HEK293 (cell line): Measurements from ENCODE around the gene CLPTM1.

Experiments
- EGR2 ChIP-seq: fragments of 450-650 bp; formaldehyde crosslinking; IDR thresholded peaks from 2 replicates; pipeline ENCODE4 v1.5.1; 2016; ENCODE audit warnings: low read depth, missing biosample characterization, missing genetic modification characterization
- ELK4 ChIP-seq: IDR thresholded peaks from 2 replicates; pipeline ENCODE4 v1.6.1; 2011; ENCODE audit warnings: mild to moderate bottlenecking, low read depth, low read length, borderline replicate concordance
- GLI4 ChIP-seq: fragments of 450-650 bp; formaldehyde crosslinking; IDR thresholded peaks from 2 replicates; pipeline ENCODE4 v1.5.1; 2016; ENCODE audit warnings: missing biosample characterization, missing genetic modification characterization
- KLF1 ChIP-seq: fragments of 450-650 bp; formaldehyde crosslinking; IDR thresholded peaks from 2 replicates; pipeline ENCODE4 v1.5.1; 2016; ENCODE audit warnings: missing biosample characterization, missing genetic modification characterization
- PRDM6 ChIP-seq: fragments of 450-650 bp; formaldehyde crosslinking; IDR thresholded peaks from 2 replicates; pipeline ENCODE4 v1.5.1; 2017; ENCODE audit warnings: missing biosample characterization, missing genetic modification characterization
- SETDB1 ChIP-seq: IDR thresholded peaks from one replicate; pipeline ENCODE4 v1.6.1; 2017; ENCODE audit warnings: mild to moderate bottlenecking, low read length, moderate library complexity, mixed read lengths; ENCODE audit not compliant: insufficient read length
- TSHZ1 ChIP-seq: fragments of 450-650 bp; formaldehyde crosslinking; IDR thresholded peaks from 2 replicates; pipeline ENCODE4 v1.5.1; 2016; ENCODE audit warnings: missing biosample characterization, missing genetic modification characterization, borderline replicate concordance
- ZBTB11 ChIP-seq: fragments of 450-650 bp; formaldehyde crosslinking; conservative IDR thresholded peaks from 2 replicates; pipeline ENCODE4 v1.5.1; 2016; ENCODE audit warnings: low read depth, missing biosample characterization, missing genetic modification characterization
- ZBTB6 ChIP-seq: fragments of 450-650 bp; formaldehyde crosslinking; IDR thresholded peaks from 2 replicates; pipeline ENCODE4 v1.5.1; 2017; ENCODE audit warnings: missing biosample characterization, missing genetic modification characterization
- ZFP69B ChIP-seq: fragments of 450-650 bp; formaldehyde crosslinking; IDR thresholded peaks from 2 replicates; pipeline ENCODE4 v1.5.1; 2016; ENCODE audit warnings: missing biosample characterization, missing genetic modification characterization
- ZNF121 ChIP-seq: fragments of 450-650 bp; formaldehyde crosslinking; IDR thresholded peaks from 2 replicates; pipeline ENCODE4 v1.5.1; 2016; ENCODE audit warnings: missing biosample characterization, missing genetic modification characterization
- ZNF174 ChIP-seq: fragments of 450-650 bp; formaldehyde crosslinking; IDR thresholded peaks from 2 replicates; pipeline ENCODE4 v1.5.0; 2017; ENCODE audit warnings: missing biosample characterization, mild to moderate bottlenecking, missing genetic modification characterization
- ZNF280D ChIP-seq: fragments of 450-650 bp; formaldehyde crosslinking; IDR thresholded peaks from 2 replicates; pipeline ENCODE4 v1.5.1; 2016; ENCODE audit warnings: missing biosample characterization, missing genetic modification characterization
- ZNF292 ChIP-seq: fragments of 450-650 bp; formaldehyde crosslinking; IDR thresholded peaks from 2 replicates; pipeline ENCODE4 v1.5.1; 2016; ENCODE audit warnings: low read depth, missing biosample characterization, missing genetic modification characterization, borderline replicate concordance
- ZNF350 ChIP-seq: fragments of 450-650 bp; formaldehyde crosslinking; IDR thresholded peaks from 2 replicates; pipeline ENCODE4 v1.5.0; 2017; ENCODE audit warnings: missing biosample characterization, mild to moderate bottlenecking, missing genetic modification characterization
- ZNF488 ChIP-seq: fragments of 450-650 bp; formaldehyde crosslinking; IDR thresholded peaks from 2 replicates; pipeline ENCODE4 v1.5.1; 2016; ENCODE audit warnings: missing biosample characterization, missing genetic modification characterization
- ZNF501 ChIP-seq: fragments of 450-650 bp; formaldehyde crosslinking; IDR thresholded peaks from 2 replicates; pipeline ENCODE4 v1.5.1; 2016; ENCODE audit warnings: missing biosample characterization, missing genetic modification characterization
- ZNF626 ChIP-seq: fragments of 450-650 bp; sonication (Bioruptor Pico); formaldehyde crosslinking; IDR thresholded peaks from 2 replicates; pipeline ENCODE4 v1.5.1; 2018; ENCODE audit warnings: missing biosample characterization, missing genetic modification characterization, inconsistent platforms
- ZNF670 ChIP-seq: fragments of 450-650 bp; formaldehyde crosslinking; IDR thresholded peaks from 2 replicates; pipeline ENCODE4 v1.5.1; 2016; ENCODE audit warnings: missing biosample characterization, missing genetic modification characterization, low read depth
- ZNF776 ChIP-seq: fragments of 450-650 bp; formaldehyde crosslinking; IDR thresholded peaks from 2 replicates; pipeline ENCODE4 v1.5.0; 2017; ENCODE audit warnings: missing biosample characterization, missing genetic modification characterization, borderline replicate concordance
- ZNF830 ChIP-seq: fragments of 450-650 bp; IDR thresholded peaks from 2 replicates; pipeline ENCODE4 v1.5.0; 2018; ENCODE audit warnings: missing biosample characterization, missing genetic modification characterization, low read depth, mild to moderate bottlenecking, moderate library complexity

The CLPTM1 gene

GRCh38 chr19:45038931-45039893 is 84.0 kb downstream of the CLPTM1 start, which contains the start of gene CLASRP (continued):
- TF ChIP-seq KLF1 (peak; percentile 83), ZFP69B (tag by site-specific recombination) (peak; percentile 62), ZBTB11 (peak; percentile 93), EGR2 (peak; percentile 76), TSHZ1 (tag by site-specific recombination) (no peak), ZNF488 (no peak), ZNF280D (no peak), ZNF670 (tag by site-specific recombination) (no peak), GLI4 (tag by site-specific recombination) (0 out of 2 replicates have a peak, but pooled peaks have one; percentile 19), ZBTB6 (no peak), ZNF350 (tag by site-specific recombination) (no peak), PRDM6 (no peak), ZNF830 (no peak), ZNF776 (no peak), ZNF121 (tag by site-specific recombination) (no peak), ZNF626 (tag by site-specific recombination) (no peak), ELK4 (peak; percentile 55; the same call in 1 of the 2 replicates), ZNF292 (tag by site-specific recombination) (no peak), SETDB1 (no peak), ZNF501 (peak; percentile 93), ZNF174 (tag by site-specific recombination) (no peak)
